ENCODE measurements around the gene KCNN2.

The KCNN2 gene

GRCh38 chr5:114504560-114504959 lies 142.7 kb downstream of the KCNN2 start:
- no peak overlapping the region for H3K4me3 ChIP-seq (ENCODE audit: control insufficient read depth, low read depth, low read length)
- no peak for TF ChIP-seq CTCF (conservative IDR thresholded peaks at IDR 0.05; ENCODE audit: control insufficient read depth, insufficient read depth, low read depth, low read length)
- no peak for DNase-seq (ENCODE audit: low read depth)

GRCh38 chr5:114524221-114524620 lies 162.4 kb downstream of the KCNN2 start:
- no peak for TF ChIP-seq CTCF (conservative IDR thresholded peaks at IDR 0.05; ENCODE audit: control insufficient read depth, insufficient read depth, low read depth, low read length)
- no peak overlapping the region for H3K4me3 ChIP-seq (ENCODE audit: control insufficient read depth, low read depth, low read length)
- no peak for DNase-seq (ENCODE audit: low read depth)

- TF ChIP-seq CTCF (conservative IDR thresholded peaks at IDR 0.05; ENCODE audit: control insufficient read depth, insufficient read depth, low read depth, low read length) = no peak
- no peak for DNase-seq (ENCODE audit: low read depth)
- no peak overlapping the region for H3K4me3 ChIP-seq (ENCODE audit: control insufficient read depth, low read depth, low read length)
Measured at GRCh38 chr5:114544561-114544960, 182.7 kb downstream of the KCNN2 start.

Data from fibroblast of mammary gland (primary cell).